ENCODE results near the gene EPHB1.
"Not testable (repeated sequence)": the region's sequence is repeated elsewhere in the genome, so short reads cannot be mapped to it uniquely, and the experiment has no call there.

Gene EPHB1

GRCh38 chr3:135216659-135217058 is 421.6 kb downstream of the EPHB1 start:
- DNase-seq (ENCODE audit: low read depth), result no peak

- no peak for DNase-seq (ENCODE audit: low read depth)
These were observed 422.7 kb downstream of the EPHB1 start for GRCh38 chr3:135217730-135218129.

DNA sequence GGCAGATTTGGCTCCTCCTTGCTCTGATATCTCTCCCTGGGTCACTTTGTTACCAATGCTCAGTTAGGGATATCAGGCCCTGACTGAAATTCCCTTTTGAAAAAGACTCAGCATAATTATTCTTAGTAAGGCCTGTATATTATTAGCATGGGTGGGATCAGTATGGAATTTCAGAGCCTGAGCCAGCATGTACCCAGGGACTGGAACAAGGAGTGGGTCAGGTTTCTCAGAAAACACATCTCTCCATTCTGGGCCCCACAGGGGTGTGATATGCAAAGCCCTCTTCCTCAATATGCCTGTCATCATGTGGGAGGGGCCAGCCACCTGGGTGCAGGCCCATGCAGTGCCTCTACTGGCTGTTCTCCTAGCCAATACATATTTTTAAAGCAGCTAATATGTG is 423.2 kb downstream of the EPHB1 start:
- no peak for DNase-seq (ENCODE audit: low read depth)

- DNase-seq (ENCODE audit: low read depth), result no peak
These were observed 423.7 kb downstream of the EPHB1 start for GRCh38 chr3:135218782-135219181.

DNA sequence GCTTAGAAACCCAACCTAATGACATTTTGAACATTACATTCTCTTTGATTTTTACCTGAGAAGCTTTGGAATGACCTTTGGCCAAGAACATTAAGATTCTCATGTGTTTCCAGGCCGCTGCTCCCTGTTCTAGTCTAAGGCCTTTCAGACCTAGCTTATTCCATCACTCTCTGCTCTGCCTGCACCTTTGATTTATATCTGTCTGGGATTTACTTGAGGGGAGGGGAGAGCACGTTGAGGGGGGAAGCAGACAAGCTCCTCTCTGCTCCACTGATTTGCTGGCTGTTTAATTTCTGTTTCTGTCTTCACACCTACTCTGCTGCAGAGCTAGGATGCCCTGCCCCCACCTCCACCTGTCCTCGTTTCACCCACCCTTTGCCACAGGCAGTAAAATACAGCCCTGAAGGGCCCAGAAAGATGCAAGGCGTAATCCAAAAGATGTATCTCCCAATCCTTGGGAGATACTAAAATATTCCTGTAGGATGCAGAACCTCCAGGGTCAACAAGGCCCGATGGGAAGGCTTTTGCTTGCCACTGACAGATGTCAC is 429.8 kb downstream of the EPHB1 start:
- no peak for DNase-seq (ENCODE audit: low read depth)

GRCh38 chr3:135226057-135226456 is 431.0 kb downstream of the EPHB1 start:
- no peak for DNase-seq (ENCODE audit: low read depth)

DNA sequence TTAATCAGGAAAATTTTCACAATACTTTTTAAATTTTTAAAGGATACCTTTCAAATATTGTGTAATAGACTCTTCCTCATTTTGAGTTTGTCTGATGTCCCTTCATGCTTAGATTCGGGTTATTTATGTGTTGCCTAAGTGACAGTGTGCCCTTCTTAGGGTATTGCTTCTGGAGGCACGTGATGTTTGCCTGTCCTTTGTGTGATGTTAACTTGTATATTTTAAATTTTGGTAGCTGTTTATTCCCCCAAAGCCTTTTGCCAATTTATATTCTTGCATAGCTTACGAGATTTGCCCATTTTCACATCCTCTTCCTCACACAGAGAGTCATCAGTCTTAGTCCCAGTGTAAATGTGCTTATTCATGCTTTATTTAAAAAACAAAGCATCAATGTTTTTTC is 433.1 kb downstream of the EPHB1 start:
- DNase-seq (ENCODE audit: low read depth), result no peak

- no peak for DNase-seq (ENCODE audit: low read depth)
These were observed 434.0 kb downstream of the EPHB1 start for GRCh38 chr3:135229018-135229495.

DNA sequence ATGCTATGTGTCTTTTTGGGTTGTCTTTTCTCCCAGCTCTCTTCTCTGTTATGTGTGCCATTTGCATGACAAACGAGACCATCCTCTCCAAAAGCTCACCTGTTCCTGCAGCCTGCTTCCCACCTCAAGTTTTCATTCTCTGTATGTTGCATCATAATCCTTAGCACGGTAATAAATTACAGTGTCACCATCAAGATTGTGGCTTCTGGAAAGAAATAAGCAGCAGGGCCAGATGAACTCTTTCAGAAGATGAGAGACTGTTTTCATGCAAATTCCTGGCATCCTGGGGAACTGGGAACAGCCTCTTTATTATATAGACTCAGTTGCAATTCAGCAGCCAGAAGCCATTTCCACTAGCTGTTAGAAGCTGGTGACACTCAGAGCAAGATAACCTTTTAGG is 436.7 kb downstream of the EPHB1 start:
- DNase-seq (ENCODE audit: low read depth), result no peak

GRCh38 chr3:135232226-135232625 is 437.2 kb downstream of the EPHB1 start:
- DNase-seq (ENCODE audit: low read depth), result no peak

GRCh38 chr3:135233476-135233875 is 438.4 kb downstream of the EPHB1 start:
- DNase-seq (ENCODE audit: low read depth), result not testable (repeated sequence)

- DNase-seq (ENCODE audit: low read depth), result no peak
These were observed 440.5 kb downstream of the EPHB1 start for GRCh38 chr3:135235541-135235940.

GRCh38 chr3:135237371-135238143 is 442.5 kb downstream of the EPHB1 start:
- no peak for DNase-seq (ENCODE audit: low read depth)

- no peak for DNase-seq (ENCODE audit: low read depth)
These were observed 443.3 kb downstream of the EPHB1 start for GRCh38 chr3:135238236-135238830.

GRCh38 chr3:135238871-135239614 is 444.0 kb downstream of the EPHB1 start:
- DNase-seq (ENCODE audit: low read depth), result no peak

GRCh38 chr3:135239615-135239884 is 444.5 kb downstream of the EPHB1 start:
- no peak for DNase-seq (ENCODE audit: low read depth)

DNA sequence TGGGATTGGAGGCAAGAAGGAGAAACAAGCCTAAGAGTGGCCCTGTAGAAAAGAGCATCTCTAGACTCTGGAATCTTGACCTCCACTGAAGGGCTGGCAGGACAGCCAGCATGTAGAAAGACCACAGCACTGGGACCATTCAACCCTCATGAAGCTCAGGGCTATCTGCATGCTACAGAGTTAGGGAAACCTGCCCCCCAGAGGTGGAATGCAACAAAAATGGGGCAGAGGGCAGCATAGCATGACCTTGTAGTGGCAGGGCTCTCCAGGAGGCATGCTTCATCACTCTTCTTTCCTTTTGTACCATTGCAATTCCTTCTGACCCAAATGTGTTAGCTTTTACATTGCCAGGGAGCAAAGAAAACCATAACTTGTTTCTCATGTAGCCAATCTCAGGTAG is 445.4 kb downstream of the EPHB1 start:
- DNase-seq (ENCODE audit: low read depth), result no peak

DNA sequence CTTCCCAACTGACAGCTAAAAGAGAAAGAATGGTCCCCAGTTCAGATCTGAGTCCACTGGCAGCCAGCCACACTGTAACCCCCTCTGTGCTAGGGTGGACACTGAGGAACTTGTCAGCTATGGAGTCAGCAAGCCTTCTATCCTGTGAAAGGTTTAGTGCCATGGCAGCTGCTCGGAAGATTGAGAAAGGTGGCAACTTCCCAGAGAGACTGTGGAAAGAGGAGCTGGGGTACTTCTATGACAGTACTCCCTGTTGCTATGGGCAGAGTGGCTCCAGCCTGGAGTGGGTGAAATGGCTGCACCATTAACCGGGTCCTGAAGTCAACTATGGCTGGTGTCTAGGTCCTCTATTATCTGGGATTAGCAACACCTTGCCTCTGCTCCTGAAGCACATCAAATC is 447.2 kb downstream of the EPHB1 start:
- no peak for DNase-seq (ENCODE audit: low read depth)

DNA sequence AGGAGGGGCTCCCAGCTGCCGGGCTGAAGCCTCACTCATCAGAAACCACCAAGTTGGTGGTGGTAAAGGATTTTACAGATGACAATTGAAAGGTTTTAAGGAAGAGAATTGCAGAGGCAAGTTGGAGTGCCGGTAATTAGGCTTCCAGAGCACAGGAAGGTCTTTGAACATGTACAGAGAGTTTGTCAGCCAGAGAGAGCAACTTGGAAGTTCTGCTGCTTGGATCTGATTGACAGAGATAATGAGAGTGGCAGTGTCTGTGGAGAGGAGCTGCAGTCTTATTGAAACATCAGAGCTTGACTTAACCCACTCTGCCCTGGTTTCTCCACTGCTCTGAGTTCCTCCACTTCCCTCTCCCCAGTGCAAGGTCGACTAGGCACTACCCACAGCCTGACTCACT is 448.6 kb downstream of the EPHB1 start:
- no peak for DNase-seq (ENCODE audit: low read depth)

DNA sequence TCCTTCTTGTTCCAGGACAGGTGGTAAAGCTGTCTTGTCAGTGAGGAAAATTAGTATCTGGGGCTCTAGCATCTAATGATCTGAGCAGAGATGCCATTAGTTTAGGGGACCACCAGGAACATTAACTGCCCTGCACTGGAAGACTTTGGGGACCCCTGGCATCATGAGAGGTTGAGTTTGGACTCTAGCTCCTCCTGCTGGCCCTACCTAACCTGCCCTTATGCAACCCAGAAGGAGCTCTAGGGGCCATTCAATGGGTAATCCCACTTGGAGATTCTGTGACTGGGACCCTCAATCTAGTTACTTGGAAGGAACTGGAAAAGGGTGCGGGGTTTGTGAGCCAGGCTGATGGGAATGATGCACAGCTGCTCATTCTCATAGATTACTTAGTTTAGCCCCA is 451.0 kb downstream of the EPHB1 start:
- DNase-seq (ENCODE audit: low read depth), result no peak

GRCh38 chr3:135248213-135248612 is 453.2 kb downstream of the EPHB1 start:
- no peak for DNase-seq (ENCODE audit: low read depth)

GRCh38 chr3:135249186-135249585 is 454.1 kb downstream of the EPHB1 start:
- no peak for DNase-seq (ENCODE audit: low read depth)

DNA sequence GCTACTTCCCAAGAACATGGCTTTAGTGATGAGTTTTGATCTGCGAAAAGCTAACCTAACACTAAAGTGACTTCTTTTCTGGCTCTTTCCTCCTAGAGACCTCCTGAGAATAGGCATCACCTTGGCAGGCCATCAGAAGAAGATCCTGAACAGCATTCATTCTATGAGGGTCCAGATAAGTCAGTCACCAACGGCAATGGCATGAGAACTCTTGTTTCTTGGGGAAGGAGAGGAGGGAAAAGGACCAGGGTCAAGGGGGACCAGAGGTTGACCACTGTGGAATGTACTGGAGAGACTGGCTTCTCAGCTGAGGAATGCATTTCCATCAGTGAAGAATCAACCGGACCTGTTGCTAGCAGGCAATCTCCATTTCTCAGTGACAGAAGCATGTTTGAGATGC is 463.9 kb downstream of the EPHB1 start:
- DNase-seq (ENCODE audit: low read depth), result no peak

Measured in activated T-cell treated with anti-CD3 and anti-CD28 coated beads for 24 hours (primary cell).